Uterus (tissue), 2 donors: ENCODE measurements around the gene CBFA2T3.

Source experiments
- CTCF ChIP-seq, 4 experiments: fragments of 200-600 bp in 2 of 4; fragments of 450-650 bp in 2 of 4; sonication (generic) in 2 of 4; IDR thresholded peaks; one replicate each; pipeline ENCODE4 v1.5.1; 2016 to 2019; ENCODE audit warnings: antibody characterized with exemption in 4 of 4, mild to moderate bottlenecking in 2 of 4, moderate library complexity in 1 of 4
- POLR2A ChIP-seq, 2 donors: fragments of 450-650 bp; IDR thresholded peaks; one replicate each; pipeline ENCODE4 v1.6.1; 2016; ENCODE audit warnings: antibody characterized with exemption in 2 of 2, mild to moderate bottlenecking in 1 of 2, moderate library complexity in 1 of 2

GRCh38 chr16:88904676-88905365 lies 72.2 kb downstream of the CBFA2T3 start:
- no peak for TF ChIP-seq POLR2A (IDR thresholded peaks at IDR 0.05)
- no peak for TF ChIP-seq CTCF (IDR thresholded peaks at IDR 0.05)
